Measurements from ENCODE around the gene NRL.
A peak's percentile ranks its signal among the peaks of the same experiment; 100 is the strongest.
"Not testable (repeated sequence)": the region's sequence is repeated elsewhere in the genome, so short reads cannot be mapped to it uniquely, and the experiment has no call there.

Gene NRL

GRCh38 chr14:24032727-24033418, 81.9 kb downstream of the NRL start:
- Histone ChIP-seq H3K4me3 (ENCODE audit: low read depth in 1 of 2, low read length in 1 of 2) (no peak overlapping the region), H3K9me3 (no peaks in the 10 kb centered on the region), H3K27me3 (no peaks in the 10 kb centered on the region), H3K27ac (peak overlapping the region; percentile 32), H3K36me3 (no peaks in the 10 kb centered on the region), H3K4me1 (ENCODE audit: control insufficient read depth in 1 of 2, insufficient read depth in 1 of 2, low read depth in 1 of 2, low read length in 1 of 2) (peaks cover 31 to 35% of the 10 kb centered on the region in 2 experiments)
- no peak for TF ChIP-seq CTCF (IDR thresholded peaks at IDR 0.05)

GRCh38 chr14:24031331-24031730, 83.4 kb downstream of the NRL start:
- H3K27ac ChIP-seq; H3K36me3 ChIP-seq; H3K4me3 ChIP-seq (ENCODE audit: low read depth in 1 of 2, low read length in 1 of 2); H3K27me3 ChIP-seq; H3K9me3 ChIP-seq: not testable (repeated sequence)
- peaks cover 24 to 29% of the 10 kb centered on the region in 2 experiments for H3K4me1 ChIP-seq (ENCODE audit: control insufficient read depth in 1 of 2, insufficient read depth in 1 of 2, low read depth in 1 of 2, low read length in 1 of 2)

GRCh38 chr14:24029687-24030086, 85.1 kb downstream of the NRL start:
- not testable (repeated sequence) for H3K36me3 ChIP-seq; H3K4me3 ChIP-seq (ENCODE audit: low read depth in 1 of 2, low read length in 1 of 2); H3K27ac ChIP-seq; H3K27me3 ChIP-seq; H3K9me3 ChIP-seq
- H3K4me1 ChIP-seq (ENCODE audit: control insufficient read depth in 1 of 2, insufficient read depth in 1 of 2, low read depth in 1 of 2, low read length in 1 of 2), result peaks cover 20 to 21% of the 10 kb centered on the region in 2 experiments
